ENCODE measurements around the gene TFDP2.

TFDP2 gene

DNA sequence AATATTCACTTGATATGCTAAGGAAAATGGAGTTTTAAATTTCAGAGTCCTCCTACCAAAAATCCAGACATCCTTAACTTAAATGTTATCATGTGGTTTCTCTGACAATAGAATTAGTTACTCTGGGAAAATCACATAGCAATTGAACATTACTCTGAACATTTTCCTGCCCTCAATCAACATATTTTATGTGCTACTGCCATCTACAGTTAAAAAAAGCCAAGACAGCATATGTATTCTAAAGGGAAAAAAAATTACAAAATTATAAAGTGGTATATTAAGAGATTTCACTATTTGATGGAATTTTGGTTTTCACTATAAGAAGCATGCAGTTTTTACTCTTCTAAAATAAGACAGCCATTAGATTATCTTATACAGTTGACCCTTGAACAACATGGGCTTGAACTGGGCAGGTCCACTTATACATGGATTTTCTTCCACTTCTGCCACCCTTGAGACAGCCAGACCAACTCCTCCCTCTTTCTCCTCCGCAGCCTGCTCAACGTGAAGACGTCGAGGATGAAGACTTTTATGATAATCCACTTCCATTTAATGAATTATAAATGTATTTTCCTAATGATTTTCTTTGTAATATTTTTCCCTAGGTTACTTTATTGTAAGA is 150.6 kb downstream of the TFDP2 start:
- H3K4me3 ChIP-seq (ENCODE audit: control insufficient read depth, low read depth, low read length), result no peak overlapping the region
- peak; percentile 11 for DNase-seq (ENCODE audit: low read depth)
- TF ChIP-seq, protein P1, sequence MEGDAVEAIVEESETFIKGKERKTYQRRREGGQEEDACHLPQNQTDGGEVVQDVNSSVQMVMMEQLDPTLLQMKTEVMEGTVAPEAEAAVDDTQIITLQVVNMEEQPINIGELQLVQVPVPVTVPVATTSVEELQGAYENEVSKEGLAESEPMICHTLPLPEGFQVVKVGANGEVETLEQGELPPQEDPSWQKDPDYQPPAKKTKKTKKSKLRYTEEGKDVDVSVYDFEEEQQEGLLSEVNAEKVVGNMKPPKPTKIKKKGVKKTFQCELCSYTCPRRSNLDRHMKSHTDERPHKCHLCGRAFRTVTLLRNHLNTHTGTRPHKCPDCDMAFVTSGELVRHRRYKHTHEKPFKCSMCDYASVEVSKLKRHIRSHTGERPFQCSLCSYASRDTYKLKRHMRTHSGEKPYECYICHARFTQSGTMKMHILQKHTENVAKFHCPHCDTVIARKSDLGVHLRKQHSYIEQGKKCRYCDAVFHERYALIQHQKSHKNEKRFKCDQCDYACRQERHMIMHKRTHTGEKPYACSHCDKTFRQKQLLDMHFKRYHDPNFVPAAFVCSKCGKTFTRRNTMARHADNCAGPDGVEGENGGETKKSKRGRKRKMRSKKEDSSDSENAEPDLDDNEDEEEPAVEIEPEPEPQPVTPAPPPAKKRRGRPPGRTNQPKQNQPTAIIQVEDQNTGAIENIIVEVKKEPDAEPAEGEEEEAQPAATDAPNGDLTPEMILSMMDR (conservative IDR thresholded peaks at IDR 0.05; ENCODE audit: control insufficient read depth, insufficient read depth, low read depth, low read length), result peak; percentile 31

DNA sequence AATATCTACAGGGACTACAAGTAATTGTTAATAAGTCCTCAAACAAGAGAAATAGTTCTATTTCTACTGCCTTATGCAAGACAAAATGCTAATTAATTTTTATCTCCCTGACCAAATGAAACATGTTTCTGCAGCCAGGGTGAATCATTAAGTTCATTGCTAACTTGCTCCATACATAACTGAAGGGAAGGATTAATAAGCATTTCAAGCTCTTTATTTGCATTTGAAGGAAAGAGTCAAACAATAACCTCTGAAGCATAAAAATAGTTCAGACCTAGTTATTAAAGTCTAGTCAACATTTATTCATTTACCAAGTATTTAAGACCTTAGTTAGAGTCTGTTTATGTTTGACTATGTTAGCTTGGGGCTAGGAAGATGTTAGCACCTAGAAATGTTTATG is 152.9 kb downstream of the TFDP2 start:
- TF ChIP-seq, protein P1 (conservative IDR thresholded peaks at IDR 0.05; ENCODE audit: control insufficient read depth, insufficient read depth, low read depth, low read length), result no peak
- no peak overlapping the region for H3K4me3 ChIP-seq (ENCODE audit: control insufficient read depth, low read depth, low read length)
- DNase-seq (ENCODE audit: low read depth), result no peak

- DNase-seq (ENCODE audit: low read depth), result no peak
- TF ChIP-seq, protein P1 (conservative IDR thresholded peaks at IDR 0.05; ENCODE audit: control insufficient read depth, insufficient read depth, low read depth, low read length), result no peak
- no peak overlapping the region for H3K4me3 ChIP-seq (ENCODE audit: control insufficient read depth, low read depth, low read length)
These were observed 154.5 kb downstream of the TFDP2 start for GRCh38 chr3:141994856-141995255.

DNA sequence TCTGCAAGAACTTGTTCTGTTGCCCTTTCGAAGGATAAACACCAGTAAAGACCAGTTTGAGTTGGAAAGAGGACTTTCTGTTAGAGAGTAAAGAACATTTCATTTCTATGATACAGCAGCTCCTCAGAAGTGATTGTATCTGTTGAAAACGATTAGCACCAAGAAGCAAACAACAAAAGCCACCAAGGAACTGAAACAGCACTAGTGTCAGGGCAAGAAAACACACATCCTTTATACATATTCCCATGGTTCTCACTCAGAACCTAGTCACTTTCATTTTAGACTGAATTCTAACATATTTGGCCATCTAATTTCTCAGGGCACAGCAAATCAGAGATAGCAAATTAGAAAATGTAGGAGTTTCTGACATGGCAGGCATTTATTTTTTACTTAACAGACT is 156.8 kb downstream of the TFDP2 start:
- TF ChIP-seq, protein P1 (conservative IDR thresholded peaks at IDR 0.05; ENCODE audit: control insufficient read depth, insufficient read depth, low read depth, low read length), result no peak
- DNase-seq (ENCODE audit: low read depth), result no peak

DNA sequence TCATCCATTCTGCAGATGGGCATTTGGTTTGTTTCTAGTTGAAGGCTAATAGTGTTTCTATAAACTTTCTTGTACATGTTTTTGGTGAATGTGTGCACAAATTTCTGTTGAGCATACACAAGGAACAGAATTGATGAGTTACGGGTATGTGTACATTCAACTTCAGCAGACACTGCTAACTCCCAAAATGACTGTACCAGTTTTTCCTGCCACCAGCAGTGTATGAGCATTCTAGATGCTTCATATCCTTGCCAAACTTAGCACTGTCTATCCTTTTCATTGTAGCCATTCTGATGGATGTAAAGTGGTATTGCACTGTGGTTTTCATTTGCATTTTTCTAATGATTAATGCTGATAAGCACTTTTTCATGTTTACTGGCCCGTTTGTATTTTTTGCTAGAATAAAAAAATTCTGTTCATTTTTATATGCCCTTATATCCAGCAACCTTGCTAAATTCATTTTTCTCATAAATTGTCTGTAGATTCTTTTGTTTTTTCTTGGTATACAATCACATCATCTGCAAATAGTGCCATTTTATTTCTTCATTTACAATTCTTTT is 162.7 kb downstream of the TFDP2 start:
- DNase-seq (ENCODE audit: low read depth), result no peak
- TF ChIP-seq, protein P1 (conservative IDR thresholded peaks at IDR 0.05; ENCODE audit: control insufficient read depth, insufficient read depth, low read depth, low read length), result no peak
- H3K4me3 ChIP-seq (ENCODE audit: control insufficient read depth, low read depth, low read length), result no peak overlapping the region

More for the DNA sequence above, 156.8 kb downstream of the TFDP2 start:
- no peak overlapping the region for H3K4me3 ChIP-seq (ENCODE audit: control insufficient read depth, low read depth, low read length)

GRCh38 chr3:141981084-141981483 is 168.3 kb downstream of the TFDP2 start:
- TF ChIP-seq, protein P1 (conservative IDR thresholded peaks at IDR 0.05; ENCODE audit: control insufficient read depth, insufficient read depth, low read depth, low read length), result no peak
- no peak overlapping the region for H3K4me3 ChIP-seq (ENCODE audit: control insufficient read depth, low read depth, low read length)
- DNase-seq (ENCODE audit: low read depth), result no peak
